HL-60 (cell line): ENCODE data around the gene MED16.
A peak's percentile ranks its signal among the peaks of the same experiment; 100 is the strongest.

Source experiments
- DNase-seq, 2 experiments: peaks; one replicate each; pipeline ENCODE4 v3.0.0-alpha.2; 2010 to 2020; ENCODE audit warnings: low read depth in 1 of 2, low spot score in 1 of 2
- H3K27ac ChIP-seq: fragments of 250-450 bp; sonication (Bioruptor Pico); replicated peaks from 2 replicates; pipeline ENCODE4 v1.5.1; 2020; ENCODE audit warnings: mild to moderate bottlenecking, moderate library complexity
- H3K27me3 ChIP-seq: fragments of 250-450 bp; sonication (Bioruptor Pico); 2 replicates; pipeline ENCODE4 v1.5.1; 2021; ENCODE audit warnings: mild to moderate bottlenecking, moderate library complexity; ENCODE audit not compliant: insufficient read depth, poor library complexity, severe bottlenecking
- H3K4me3 ChIP-seq: replicated peaks from 2 replicates; pipeline ENCODE4 v1.5.1; 2011; ENCODE audit warnings: mild to moderate bottlenecking, control low read depth, low read length; ENCODE audit not compliant: insufficient read depth
- CTCF ChIP-seq: IDR thresholded peaks from one replicate; pipeline ENCODE4 v1.5.1; 2011; ENCODE audit warnings: low read length, control low read depth, inconsistent platforms; ENCODE audit not compliant: insufficient read depth
- GABPA ChIP-seq: IDR thresholded peaks from 2 replicates; pipeline ENCODE4 v1.6.1; 2012; ENCODE audit warnings: low read depth
- POLR2AphosphoS5 ChIP-seq: IDR thresholded peaks from 2 replicates; pipeline ENCODE4 v1.6.1; 2012; ENCODE audit warnings: low read depth
- SPI1 ChIP-seq: IDR thresholded peaks from 2 replicates; pipeline ENCODE4 v1.6.1; 2012; ENCODE audit warnings: low read depth, mild to moderate bottlenecking, borderline replicate concordance
- TF ChIP-seq, protein P1 (sequence below): IDR thresholded peaks from 2 replicates; pipeline ENCODE4 v1.6.1; 2012; ENCODE audit warnings: low read depth; ENCODE audit not compliant: insufficient replicate concordance

Gene MED16

GRCh38 chr19:927351-927779 lies 34.4 kb upstream of the MED16 start:
- Histone ChIP-seq H3K27me3 (no peaks in the 10 kb centered on the region), H3K27ac (peak overlapping the region; percentile 99), H3K4me3 (peak overlapping the region; percentile 74)
- TF ChIP-seq SPI1 = no peak
- no peak for TF ChIP-seq GABPA
- no peak for TF ChIP-seq POLR2AphosphoS5
- TF ChIP-seq CTCF = no peak
- TF ChIP-seq, protein P1, sequence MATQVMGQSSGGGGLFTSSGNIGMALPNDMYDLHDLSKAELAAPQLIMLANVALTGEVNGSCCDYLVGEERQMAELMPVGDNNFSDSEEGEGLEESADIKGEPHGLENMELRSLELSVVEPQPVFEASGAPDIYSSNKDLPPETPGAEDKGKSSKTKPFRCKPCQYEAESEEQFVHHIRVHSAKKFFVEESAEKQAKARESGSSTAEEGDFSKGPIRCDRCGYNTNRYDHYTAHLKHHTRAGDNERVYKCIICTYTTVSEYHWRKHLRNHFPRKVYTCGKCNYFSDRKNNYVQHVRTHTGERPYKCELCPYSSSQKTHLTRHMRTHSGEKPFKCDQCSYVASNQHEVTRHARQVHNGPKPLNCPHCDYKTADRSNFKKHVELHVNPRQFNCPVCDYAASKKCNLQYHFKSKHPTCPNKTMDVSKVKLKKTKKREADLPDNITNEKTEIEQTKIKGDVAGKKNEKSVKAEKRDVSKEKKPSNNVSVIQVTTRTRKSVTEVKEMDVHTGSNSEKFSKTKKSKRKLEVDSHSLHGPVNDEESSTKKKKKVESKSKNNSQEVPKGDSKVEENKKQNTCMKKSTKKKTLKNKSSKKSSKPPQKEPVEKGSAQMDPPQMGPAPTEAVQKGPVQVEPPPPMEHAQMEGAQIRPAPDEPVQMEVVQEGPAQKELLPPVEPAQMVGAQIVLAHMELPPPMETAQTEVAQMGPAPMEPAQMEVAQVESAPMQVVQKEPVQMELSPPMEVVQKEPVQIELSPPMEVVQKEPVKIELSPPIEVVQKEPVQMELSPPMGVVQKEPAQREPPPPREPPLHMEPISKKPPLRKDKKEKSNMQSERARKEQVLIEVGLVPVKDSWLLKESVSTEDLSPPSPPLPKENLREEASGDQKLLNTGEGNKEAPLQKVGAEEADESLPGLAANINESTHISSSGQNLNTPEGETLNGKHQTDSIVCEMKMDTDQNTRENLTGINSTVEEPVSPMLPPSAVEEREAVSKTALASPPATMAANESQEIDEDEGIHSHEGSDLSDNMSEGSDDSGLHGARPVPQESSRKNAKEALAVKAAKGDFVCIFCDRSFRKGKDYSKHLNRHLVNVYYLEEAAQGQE = no peak
- no peak for DNase-seq

DNA sequence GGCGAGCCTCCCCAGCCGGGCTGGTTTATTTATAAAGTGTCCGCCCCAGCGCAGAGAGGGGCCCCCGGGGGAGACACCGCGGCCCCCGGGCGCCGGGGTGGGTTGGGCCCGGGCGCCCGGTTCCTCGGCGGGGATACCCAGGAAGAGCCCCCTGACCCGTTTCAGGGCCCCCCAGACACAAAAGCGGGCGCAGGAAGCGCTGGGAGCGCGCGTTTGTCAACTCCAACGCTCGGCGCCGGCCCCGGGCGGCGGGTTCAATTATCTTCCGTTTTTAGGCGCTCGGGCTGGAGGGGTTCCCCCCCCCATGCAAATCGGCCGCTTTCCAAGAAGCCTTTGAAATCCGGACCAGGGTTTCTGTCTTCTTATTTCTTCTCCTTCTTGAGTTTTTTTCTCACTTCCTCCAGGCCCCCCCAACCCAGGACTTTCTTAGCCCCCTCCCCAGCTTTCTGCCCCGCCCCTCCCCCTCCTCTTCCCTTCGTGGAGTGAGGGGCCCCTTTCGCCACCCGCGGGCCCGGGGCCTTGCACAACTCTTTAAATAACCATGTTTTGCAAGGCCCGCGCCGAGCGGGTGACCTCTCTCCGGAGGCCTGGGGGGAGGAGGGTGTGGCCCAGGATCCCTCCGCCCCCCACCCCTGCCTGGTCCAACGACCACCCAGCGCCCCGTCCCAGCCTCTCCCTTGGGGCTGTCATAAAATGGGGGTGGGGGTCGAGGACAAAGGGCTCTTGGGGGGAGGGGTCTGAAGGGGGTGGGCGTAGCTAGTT lies 33.8 kb upstream of the MED16 start:
- Histone ChIP-seq H3K27ac (peak overlapping the region; percentile 99), H3K4me3 (peak overlapping the region; percentile 74), H3K27me3 (no peaks in the 10 kb centered on the region)
- peak; percentile 87 to 90 for DNase-seq
- peak; percentile 35; the same call in 1 of the 2 replicates for TF ChIP-seq POLR2AphosphoS5
- TF ChIP-seq, protein P1 = no peak
- TF ChIP-seq SPI1 = peak; percentile 2; the same call in 1 of the 2 replicates
- TF ChIP-seq GABPA = no peak

- no peak for TF ChIP-seq SPI1
- H3K27ac ChIP-seq = peak overlapping the region; percentile 99
- peaks cover under 1% of the 10 kb centered on the region for H3K27me3 ChIP-seq
- peak overlapping the region; percentile 74 for H3K4me3 ChIP-seq
- DNase-seq = no peak
Measured at GRCh38 chr19:926323-926588, 33.3 kb upstream of the MED16 start.

- peaks cover 4% of the 10 kb centered on the region for H3K27me3 ChIP-seq
- peak; percentile 79 to 83 for DNase-seq
- H3K27ac ChIP-seq = peak within 1 kb of the TSS; percentile 99
- H3K4me3 ChIP-seq = peak within 1 kb of the TSS; percentile 74
- TF ChIP-seq CTCF = no peak
- peak; percentile 79 for TF ChIP-seq SPI1
- TF ChIP-seq, protein P1 = peak; percentile 15
Measured at GRCh38 chr19:925526-926322, 32.7 kb upstream of the MED16 start, which contains the start of gene ARID3A. ARID3A (plus strand) TSS chr19:926035; CDS start chr19:929529, 3,494 bp downstream.
